IMR-90 (cell line): ENCODE results near the gene RCBTB2. TPM values are rescaled to one million over a fixed set of nuclear protein-coding genes. Genes with fewer than 3 reads are reported as not detected.

ENCODE experiments used
- ATAC-seq: fragments of 200-7000 bp; cut with Tn5 transposase; 2 replicates; pipeline ENCODE4 v1.9.1; 2020; ENCODE audit warnings: low read depth, mild to moderate bottlenecking, moderate library complexity
- BruUV-seq: library from RNA; stranded (reverse); fragments of 400-500 nt; replicated peaks from 2 replicates; lab custom pipeline; 2021; lab: Mats Ljungman, UMichigan
- CTCF ChIA-PET: fragments of 300-600 bp; formaldehyde crosslinking; extraction: SDS; loops from one replicate; lab custom pipeline; 2021; ENCODE audit warnings: antibody characterized with exemption; lab: Yijun Ruan, JAX
- POLR2A ChIA-PET: fragments of 300-600 bp; sonication (Branson Sonifier 250); formaldehyde crosslinking; loops from one replicate; lab custom pipeline; 2022; ENCODE audit warnings: antibody characterized with exemption; ENCODE audit not compliant: unreplicated experiment; lab: Charles Lee
- DNase-seq: peaks from one replicate; pipeline ENCODE4 v3.0.0; 2013
- H2AFZ ChIP-seq: replicated peaks from 2 replicates; pipeline ENCODE3; 2013; ENCODE audit warnings: low read length, mild to moderate bottlenecking; ENCODE audit not compliant: poor library complexity
- H2AK5ac ChIP-seq: 2 replicates; pipeline ENCODE4 v1.6.1; 2013; ENCODE audit warnings: low read depth, low read length, inconsistent platforms
- H2AK9ac ChIP-seq: replicated peaks from 2 replicates; pipeline ENCODE3; 2013; ENCODE audit warnings: mild to moderate bottlenecking, low read depth, low read length, moderate library complexity; ENCODE audit not compliant: poor library complexity
- H2BK120ac ChIP-seq: 2 replicates; pipeline ENCODE4 v1.6.1; 2013; ENCODE audit warnings: low read depth, low read length, inconsistent platforms
- H2BK15ac ChIP-seq: 3 replicates; pipeline ENCODE4 v1.6.1; 2013; ENCODE audit warnings: low read depth, low read length, inconsistent platforms
- H2BK20ac ChIP-seq: 2 replicates; pipeline ENCODE4 v1.6.1; 2013; ENCODE audit warnings: low read depth, mild to moderate bottlenecking, inconsistent platforms, low read length, moderate library complexity
- H2BK5ac ChIP-seq: 2 replicates; pipeline ENCODE4 v1.6.1; 2013; ENCODE audit warnings: mild to moderate bottlenecking, low read depth, low read length, inconsistent platforms; ENCODE audit not compliant: poor library complexity, severe bottlenecking
- H3K14ac ChIP-seq: replicated peaks from 2 replicates; pipeline ENCODE4 v1.6.1; 2013; ENCODE audit warnings: low read depth, low read length, inconsistent platforms
- H3K18ac ChIP-seq: 2 replicates; pipeline ENCODE4 v1.6.1; 2013; ENCODE audit warnings: low read depth, low read length, control low read depth
- H3K23ac ChIP-seq: 2 replicates; pipeline ENCODE4 v1.6.1; 2013; ENCODE audit warnings: low read depth, low read length, inconsistent platforms
- H3K27ac ChIP-seq: 2 replicates; pipeline ENCODE4 v1.5.1; 2013; ENCODE audit warnings: mild to moderate bottlenecking, control low read depth, low read length; ENCODE audit not compliant: insufficient read depth
- H3K27me3 ChIP-seq: 2 replicates; pipeline ENCODE4 v1.6.1; 2013; ENCODE audit warnings: low read length; ENCODE audit not compliant: control insufficient read depth, insufficient read depth
- H3K36me3 ChIP-seq: 2 replicates; pipeline ENCODE4 v1.6.1; 2013; ENCODE audit warnings: low read length, mixed read lengths; ENCODE audit not compliant: control insufficient read depth, insufficient read depth
- H3K4ac ChIP-seq: 2 replicates; pipeline ENCODE4 v1.6.1; 2013; ENCODE audit warnings: low read depth, low read length, inconsistent platforms
- H3K4me1 ChIP-seq: 2 replicates; pipeline ENCODE4 v1.6.1; 2013; ENCODE audit warnings: low read length, mixed read lengths; ENCODE audit not compliant: control insufficient read depth, insufficient read depth
- H3K4me2 ChIP-seq: 2 replicates; pipeline ENCODE4 v1.6.1; 2013; ENCODE audit warnings: low read depth, mild to moderate bottlenecking, control low read depth, low read length, moderate library complexity
- H3K4me3 ChIP-seq: 2 replicates; pipeline ENCODE4 v1.5.1; 2013; ENCODE audit warnings: low read depth, mild to moderate bottlenecking, control low read depth, low read length, moderate library complexity; ENCODE audit not compliant: insufficient read depth
- H3K56ac ChIP-seq: 2 replicates; pipeline ENCODE4 v1.6.1; 2013; ENCODE audit warnings: low read length, inconsistent platforms; ENCODE audit not compliant: insufficient read depth; ENCODE audit errors: extremely low read depth
- H3K79me1 ChIP-seq, 2 experiments: 2 replicates each; pipeline ENCODE4 v1.6.1; 2013; ENCODE audit warnings: low read length in 2 of 2, inconsistent platforms in 1 of 2, low read depth in 1 of 2
- H3K9ac ChIP-seq: 2 replicates; pipeline ENCODE4 v1.6.1; 2013; ENCODE audit warnings: low read depth, low read length, control low read depth
- H3K9me1 ChIP-seq: 2 replicates; pipeline ENCODE4 v1.6.1; 2013; ENCODE audit warnings: low read length, inconsistent platforms; ENCODE audit not compliant: insufficient read depth
- H3K9me3 ChIP-seq: 2 replicates; pipeline ENCODE4 v1.6.1; 2013; ENCODE audit warnings: low read length; ENCODE audit not compliant: control insufficient read depth, insufficient read depth
- H4K20me1 ChIP-seq: 2 replicates; pipeline ENCODE4 v1.6.1; 2013; ENCODE audit warnings: low read length, inconsistent platforms; ENCODE audit not compliant: insufficient read depth
- H4K5ac ChIP-seq: 2 replicates; pipeline ENCODE4 v1.6.1; 2013; ENCODE audit warnings: mild to moderate bottlenecking, low read depth, low read length, control low read depth
- H4K8ac ChIP-seq, 2 experiments: 2 replicates each; pipeline ENCODE4 v1.6.1; 2013; ENCODE audit warnings: low read depth in 2 of 2, low read length in 2 of 2, control low read depth in 1 of 2, inconsistent platforms in 1 of 2
- H4K91ac ChIP-seq: 2 replicates; pipeline ENCODE4 v1.6.1; 2013; ENCODE audit warnings: low read depth, low read length, inconsistent platforms; ENCODE audit not compliant: insufficient read depth
- BHLHE40 ChIP-seq: fragments of 150-350 bp; IDR thresholded peaks from 2 replicates; pipeline ENCODE4 v1.6.1; 2016; ENCODE audit warnings: mild to moderate bottlenecking, low read depth, low read length
- CEBPB ChIP-seq: IDR thresholded peaks from 2 replicates; pipeline ENCODE4 v1.6.1; 2012; ENCODE audit warnings: low read depth, low read length, improper control_type of control experiment
- FOS ChIP-seq: fragments of 150-350 bp; IDR thresholded peaks from 2 replicates; pipeline ENCODE4 v1.6.1; 2016; ENCODE audit warnings: low read depth, low read length
- POLR2A ChIP-seq: IDR thresholded peaks from 2 replicates; pipeline ENCODE4 v1.6.1; 2012; ENCODE audit warnings: mild to moderate bottlenecking, low read depth, low read length
- WGBS, 2 experiments: methylation state at CpG; one replicate each; pipeline versions ENCODE4 v1.1.5 to v1.1.7; 2013; ENCODE audit warnings: missing lambda C conversion rate in 2 of 2; ENCODE audit not compliant: insufficient read length in 1 of 2; ENCODE audit errors: extremely low coverage in 2 of 2; 5-methylcytosine and 5-hydroxymethylcytosine counted together
- dilution Hi-C: fragments of 300-500 bp; cut with HindIII; formaldehyde crosslinking; loops from one replicate; pipeline ENCODE4 v1.14.3; 2018; ENCODE audit warnings: low sequenced_read_pairs; ENCODE audit not compliant: unreplicated experiment
- in situ Hi-C: fragments of 300-500 bp; cut with MboI; formaldehyde crosslinking; loops from 3 replicates; pipeline ENCODE4 v1.14.3; 2019; ENCODE audit warnings: low sequenced_read_pairs, inconsistent platforms, mixed read lengths
- intact Hi-C: fragments of 100-400 bp; cut with micrococcal nuclease; formaldehyde crosslinking; loops from 2 replicates; pipeline ENCODE4 v1.10.0; 2022
- polyA plus RNA-seq, 3 experiments: library from polyadenylated mRNA; depleted of rRNA; stranded (reverse); fragments of >200 nt; gene quantifications; 2 replicates each; pipeline ENCODE4 v1.2.3, GENCODE V29; 2012; ENCODE audit warnings: low replicate concordance in 1 of 3
- total RNA-seq: library from RNA; depleted of rRNA; stranded (reverse); fragments of >200 nt; gene quantifications from 2 replicates; pipeline ENCODE4 v1.2.3, GENCODE V29; 2012

The RCBTB2 gene
- total and polyA plus RNA-seq, 2 of the 4 experiments (the other 2 are of a cell fraction), result 4.0 to 5.2 TPM

GRCh38 chr13:48448285-48448958 is 84.5 kb downstream of the RCBTB2 start (continued):
- TF ChIP-seq BHLHE40 (no peak), FOS (no peak)

GRCh38 chr13:48446464-48446863 is 86.4 kb downstream of the RCBTB2 start:
- Histone ChIP-seq H2BK20ac (peak overlapping the region; percentile 68), H3K23ac (0 out of 2 replicates have a peak overlapping the region, but pooled peaks have one; percentile 6), H3K9me1 (no peaks in the 10 kb centered on the region), H3K9ac (no peak overlapping the region), H2AFZ (no peak overlapping the region), H3K9me3 (no peaks in the 10 kb centered on the region), H2BK120ac (peak overlapping the region; percentile 59; the same call in 1 of the 2 replicates), H3K4me3 (no peak overlapping the region), H3K18ac (peak overlapping the region; percentile 14; the same call in 1 of the 2 replicates), H3K56ac (no peak overlapping the region), H3K79me1 (peaks cover 12 to 29% of the 10 kb centered on the region in 2 experiments), H4K8ac (peak overlapping the region in 1 of 2 experiments; percentile 14; a peak in 1 of 4 replicates), H3K4ac (peak overlapping the region; percentile 57; the same call in 1 of the 2 replicates), H4K20me1 (0 out of 2 replicates have a peak, but pooled peaks cover 4% of the 10 kb centered on the region), H3K27ac (no peak overlapping the region), H4K91ac (peak overlapping the region; percentile 39; the same call in 1 of the 2 replicates), H3K27me3 (no peaks in the 10 kb centered on the region), H4K5ac (no peak overlapping the region), H3K36me3 (no peaks in the 10 kb centered on the region), H3K14ac (peak overlapping the region; percentile 47; the same call in 1 of the 2 replicates), H3K4me2 (peak overlapping the region; percentile 42; the same call in 1 of the 2 replicates), H2BK15ac (peak overlapping the region; percentile 74; the same call in 1 of the 3 replicates), H2AK9ac (no peak overlapping the region), H3K4me1 (peaks cover 17% of the 10 kb centered on the region), H2BK5ac (peak overlapping the region; percentile 72), H2AK5ac (no peak overlapping the region)
- intact Hi-C loops, result loop anchor here (1.0 to 5.0 kb wide), 2 partner anchors 33 to 214 kb away; partner anchors contain the start of genes ITM2B and LPAR6
- in situ Hi-C loops, result no loop called here
- ATAC-seq, result peak; percentile 75
- dilution Hi-C loops, result no loop called here
- WGBS, 2 experiments, result no CpG with 5 or more reads among the region's 1 CpG
- BruUV-seq, result no TSS peak
- TF ChIP-seq FOS (peak; percentile 56; the same call in 1 of the 2 replicates), CEBPB (peak; percentile 49), POLR2A (no peak)
- POLR2A ChIA-PET, result no interaction called here
- peak; percentile 84 for DNase-seq
- CTCF ChIA-PET, result no interaction called here
